Ishikawa (cell line): ENCODE results near the gene LIMCH1.

Experiments used
- CEBPB ChIP-seq: IDR thresholded peaks from 2 replicates; pipeline ENCODE4 v1.6.1; 2012
- CREB1 ChIP-seq: IDR thresholded peaks from 2 replicates; pipeline ENCODE4 v1.6.1; 2012; ENCODE audit warnings: low read depth
- EGR1 ChIP-seq: IDR thresholded peaks from 2 replicates; pipeline ENCODE4 v1.6.1; 2012
- EP300 ChIP-seq: IDR thresholded peaks from 2 replicates; pipeline ENCODE4 v1.6.1; 2012; ENCODE audit warnings: borderline replicate concordance
- FOXM1 ChIP-seq: IDR thresholded peaks from 2 replicates; pipeline ENCODE4 v1.6.1; 2012; ENCODE audit warnings: low read depth, borderline replicate concordance
- NFIC ChIP-seq: IDR thresholded peaks from 2 replicates; pipeline ENCODE4 v1.6.1; 2012
- RAD21 ChIP-seq: IDR thresholded peaks from 2 replicates; pipeline ENCODE4 v1.6.1; 2012; ENCODE audit warnings: low read depth
- REST ChIP-seq: IDR thresholded peaks from 2 replicates; pipeline ENCODE4 v1.6.1; 2012; ENCODE audit warnings: low read depth, mild to moderate bottlenecking
- TAF1 ChIP-seq: IDR thresholded peaks from 2 replicates; pipeline ENCODE4 v1.6.1; 2012; ENCODE audit warnings: low read depth, mild to moderate bottlenecking
- TCF12 ChIP-seq: IDR thresholded peaks from 2 replicates; pipeline ENCODE4 v1.6.1; 2012; ENCODE audit warnings: low read depth
- TEAD4 ChIP-seq: IDR thresholded peaks from 2 replicates; pipeline ENCODE4 v1.6.1; 2012
- YY1 ChIP-seq: IDR thresholded peaks from 2 replicates; pipeline ENCODE4 v1.6.1; 2012; ENCODE audit warnings: low read depth
- ZBTB7A ChIP-seq: IDR thresholded peaks from 2 replicates; pipeline ENCODE4 v1.6.1; 2012; ENCODE audit warnings: low read depth
- TF ChIP-seq, protein P1 (sequence below): IDR thresholded peaks from 2 replicates; pipeline ENCODE4 v1.6.1; 2012
- TF ChIP-seq, protein P2 (sequence below): IDR thresholded peaks from 2 replicates; pipeline ENCODE4 v1.6.1; 2012

LIMCH1 gene

GRCh38 chr4:41579526-41579925 is 41.6 kb downstream of the LIMCH1 start:
- no peak for TF ChIP-seq REST
- TF ChIP-seq TCF12, result no peak
- no peak for TF ChIP-seq EP300
- TF ChIP-seq FOXM1, result no peak
- no peak for TF ChIP-seq TEAD4
- TF ChIP-seq, protein P1, sequence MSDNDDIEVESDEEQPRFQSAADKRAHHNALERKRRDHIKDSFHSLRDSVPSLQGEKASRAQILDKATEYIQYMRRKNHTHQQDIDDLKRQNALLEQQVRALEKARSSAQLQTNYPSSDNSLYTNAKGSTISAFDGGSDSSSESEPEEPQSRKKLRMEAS, result no peak
- TF ChIP-seq, protein P2, sequence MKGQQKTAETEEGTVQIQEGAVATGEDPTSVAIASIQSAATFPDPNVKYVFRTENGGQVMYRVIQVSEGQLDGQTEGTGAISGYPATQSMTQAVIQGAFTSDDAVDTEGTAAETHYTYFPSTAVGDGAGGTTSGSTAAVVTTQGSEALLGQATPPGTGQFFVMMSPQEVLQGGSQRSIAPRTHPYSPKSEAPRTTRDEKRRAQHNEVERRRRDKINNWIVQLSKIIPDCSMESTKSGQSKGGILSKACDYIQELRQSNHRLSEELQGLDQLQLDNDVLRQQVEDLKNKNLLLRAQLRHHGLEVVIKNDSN, result no peak
- TF ChIP-seq RAD21, result no peak

DNA sequence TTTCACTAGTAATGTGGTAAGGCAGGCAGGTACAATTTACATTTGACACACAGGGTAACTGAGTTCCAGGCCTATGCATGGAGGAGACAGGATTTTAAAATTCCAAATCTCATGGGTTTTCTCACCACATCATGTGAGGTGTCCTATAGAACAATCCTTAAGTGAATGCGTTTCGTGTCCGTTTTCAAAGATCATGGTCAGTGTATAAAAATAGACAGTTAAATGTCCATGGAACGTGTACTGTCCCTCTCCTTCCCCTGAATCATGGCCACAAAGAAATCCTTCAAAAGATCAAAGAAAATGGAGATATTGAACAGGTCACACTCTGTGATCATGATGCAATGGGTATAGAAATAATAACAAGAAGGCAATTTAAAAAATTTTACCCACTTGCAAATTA is 42.0 kb downstream of the LIMCH1 start:
- TF ChIP-seq ZBTB7A (no peak), NFIC (no peak), EP300 (no peak), CREB1 (no peak), TEAD4 (no peak), CEBPB (no peak), TCF12 (no peak), EGR1 (no peak), TAF1 (no peak), FOXM1 (no peak), RAD21 (no peak), REST (no peak), YY1 (no peak)
- TF ChIP-seq, protein P2, result no peak
- TF ChIP-seq, protein P1, result no peak

DNA sequence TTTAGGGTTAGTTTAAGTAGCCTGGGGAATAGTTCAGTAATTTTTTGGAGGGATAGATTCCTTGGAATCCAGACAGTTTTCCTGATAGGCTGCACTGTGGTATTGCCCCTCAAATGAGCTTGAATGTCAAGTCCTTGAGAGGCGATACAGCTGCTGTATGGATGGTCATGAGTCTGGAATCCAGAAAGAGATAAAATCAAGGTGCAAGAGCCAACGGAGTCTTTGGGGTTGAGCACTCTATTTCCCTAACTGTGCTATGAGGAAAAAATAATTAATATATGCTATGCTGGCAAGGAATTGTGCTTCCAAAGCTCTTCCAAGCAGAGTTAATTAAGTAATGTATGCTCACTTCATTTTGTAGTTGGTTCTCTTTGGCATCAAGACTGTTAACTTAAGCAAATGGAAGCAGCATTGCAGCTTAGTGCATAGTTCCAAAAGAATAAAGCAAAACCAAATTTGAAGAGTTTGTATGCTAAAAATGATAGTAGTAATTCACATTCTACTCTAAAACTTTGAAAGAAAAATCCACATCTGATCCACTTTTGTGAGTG is 48.8 kb downstream of the LIMCH1 start:
- TF ChIP-seq EGR1 (no peak), YY1 (no peak), TEAD4 (no peak), TAF1 (no peak), FOXM1 (no peak), CREB1 (no peak), REST (no peak), EP300 (no peak), ZBTB7A (no peak), TCF12 (no peak), CEBPB (no peak), NFIC (no peak), RAD21 (no peak)
- TF ChIP-seq, protein P2, result no peak
- TF ChIP-seq, protein P1, result no peak

GRCh38 chr4:41587286-41587685 is 49.3 kb downstream of the LIMCH1 start:
- no peak for TF ChIP-seq CEBPB
- TF ChIP-seq, protein P2, result no peak
- no peak for TF ChIP-seq TEAD4
- TF ChIP-seq NFIC, result no peak
- TF ChIP-seq TAF1, result no peak
- no peak for TF ChIP-seq RAD21
- TF ChIP-seq EP300, result no peak
- TF ChIP-seq EGR1, result no peak
- TF ChIP-seq, protein P1, result no peak
- no peak for TF ChIP-seq REST
- no peak for TF ChIP-seq CREB1
- no peak for TF ChIP-seq TCF12
- no peak for TF ChIP-seq FOXM1
- TF ChIP-seq ZBTB7A, result no peak
- TF ChIP-seq YY1, result no peak
